ENCODE data around the gene KRT13. TPM values are rescaled to one million over a fixed set of nuclear protein-coding genes. Genes with fewer than 3 reads are reported as not detected.

The KRT13 gene
- total and polyA plus RNA-seq, 2 of the 4 experiments (the other 2 are of a cell fraction): 0.18 to 0.56 TPM

GRCh38 chr17:41484920-41485904, 20.2 kb downstream of the KRT13 start:
- H3K4me1 ChIP-seq (ENCODE audit: control insufficient read depth, insufficient read depth, low read length): no peaks in the 10 kb centered on the region
- H3K23ac ChIP-seq (ENCODE audit: low read depth, low read length): no peak overlapping the region
- no peak overlapping the region for H2AK5ac ChIP-seq (ENCODE audit: low read depth, low read length)
- no peak overlapping the region for H3K4me3 ChIP-seq (ENCODE audit: insufficient read depth, low read depth, low read length)
- no peak overlapping the region for H2AK9ac ChIP-seq (replicated peaks; ENCODE audit: low read depth, low read length, poor library complexity)
- H3K56ac ChIP-seq (ENCODE audit: extremely low read depth, insufficient read depth, low read length): no peak overlapping the region
- H2BK120ac ChIP-seq (ENCODE audit: low read depth, low read length): no peak overlapping the region
- dilution Hi-C loops (cut with HindIII; ENCODE audit: low sequenced_read_pairs, unreplicated experiment) (no loop called here), intact Hi-C loops (cut with micrococcal nuclease) (no loop called here), in situ Hi-C loops (cut with MboI; ENCODE audit: low sequenced_read_pairs) (no loop called here)
- no peaks in the 10 kb centered on the region for H3K36me3 ChIP-seq (ENCODE audit: control insufficient read depth, insufficient read depth, low read length)
- no peak for TF ChIP-seq RCOR1 (IDR thresholded peaks at IDR 0.05; ENCODE audit: insufficient replicate concordance, low read length)
- no peak for TF ChIP-seq RFX5 (IDR thresholded peaks at IDR 0.05; ENCODE audit: low read depth, low read length)
- TF ChIP-seq MAFK (IDR thresholded peaks at IDR 0.05; ENCODE audit: low read depth, low read length): no peak
- TF ChIP-seq BHLHE40 (IDR thresholded peaks at IDR 0.05; ENCODE audit: low read depth, low read length): no peak
- no peak for TF ChIP-seq USF2 (IDR thresholded peaks at IDR 0.05; ENCODE audit: low read depth, low read length)
- TF ChIP-seq RAD21 (IDR thresholded peaks at IDR 0.05; ENCODE audit: low read length): no peak
- no peak for TF ChIP-seq CEBPB (IDR thresholded peaks at IDR 0.05; ENCODE audit: low read depth, low read length)
- DNase-seq (no peak), ATAC-seq (ENCODE audit: low read depth) (no peak)
- POLR2A ChIA-PET (ENCODE audit: unreplicated experiment): interaction anchor here (0.5 kb wide), 1 partner anchor 10 kb away, joined by 4 read pairs; no protein-coding TSS in a partner anchor
- H3K9me3 ChIP-seq (ENCODE audit: control insufficient read depth, insufficient read depth, low read length): no peaks in the 10 kb centered on the region
- H3K9me1 ChIP-seq (ENCODE audit: insufficient read depth, low read length): no peaks in the 10 kb centered on the region
- no peak overlapping the region for H3K4me2 ChIP-seq (ENCODE audit: low read depth, low read length)
- BruUV-seq (replicated peaks): no TSS peak
- CTCF ChIA-PET: no interaction called here
- no peak overlapping the region for H4K91ac ChIP-seq (ENCODE audit: insufficient read depth, low read depth, low read length)
- H4K5ac ChIP-seq (ENCODE audit: low read depth, low read length): no peak overlapping the region
- H4K20me1 ChIP-seq (ENCODE audit: insufficient read depth, low read length): no peaks in the 10 kb centered on the region
- H2BK20ac ChIP-seq (ENCODE audit: low read depth, low read length): no peak overlapping the region
- no peaks in the 10 kb centered on the region for H3K79me1 ChIP-seq (ENCODE audit: low read depth in 1 of 2, low read length in 2 of 2)
- no peak overlapping the region for H3K18ac ChIP-seq (ENCODE audit: low read depth, low read length)
- peak overlapping the region; percentile 49 for H2AFZ ChIP-seq (replicated peaks; ENCODE audit: low read length, poor library complexity)
- H3K27me3 ChIP-seq (ENCODE audit: control insufficient read depth, insufficient read depth, low read length): peaks cover 9% of the 10 kb centered on the region; the same call in 1 of the 2 replicates
- H2BK5ac ChIP-seq (ENCODE audit: low read depth, low read length, poor library complexity, severe bottlenecking): no peak overlapping the region
- no peak overlapping the region for H4K8ac ChIP-seq (ENCODE audit: low read depth in 2 of 2, low read length in 2 of 2)
- no peak overlapping the region for H3K27ac ChIP-seq (ENCODE audit: insufficient read depth, low read length)
- no peak overlapping the region for H3K14ac ChIP-seq (replicated peaks; ENCODE audit: low read depth, low read length)
- H2BK15ac ChIP-seq (ENCODE audit: low read depth, low read length): no peak overlapping the region
- H3K4ac ChIP-seq (ENCODE audit: low read depth, low read length): no peak overlapping the region
- WGBS, 2 experiments (ENCODE audit: extremely low coverage in 2 of 2, insufficient read length in 1 of 2): 83% methylated on average over 4 of the region's 8 CpGs; no CpG with 5 or more reads in 1 of the 2 experiments
- no peak overlapping the region for H3K9ac ChIP-seq (ENCODE audit: low read depth, low read length)

Measured in IMR-90 (cell line).